ENCODE results near the gene PLXNA2.

DNA sequence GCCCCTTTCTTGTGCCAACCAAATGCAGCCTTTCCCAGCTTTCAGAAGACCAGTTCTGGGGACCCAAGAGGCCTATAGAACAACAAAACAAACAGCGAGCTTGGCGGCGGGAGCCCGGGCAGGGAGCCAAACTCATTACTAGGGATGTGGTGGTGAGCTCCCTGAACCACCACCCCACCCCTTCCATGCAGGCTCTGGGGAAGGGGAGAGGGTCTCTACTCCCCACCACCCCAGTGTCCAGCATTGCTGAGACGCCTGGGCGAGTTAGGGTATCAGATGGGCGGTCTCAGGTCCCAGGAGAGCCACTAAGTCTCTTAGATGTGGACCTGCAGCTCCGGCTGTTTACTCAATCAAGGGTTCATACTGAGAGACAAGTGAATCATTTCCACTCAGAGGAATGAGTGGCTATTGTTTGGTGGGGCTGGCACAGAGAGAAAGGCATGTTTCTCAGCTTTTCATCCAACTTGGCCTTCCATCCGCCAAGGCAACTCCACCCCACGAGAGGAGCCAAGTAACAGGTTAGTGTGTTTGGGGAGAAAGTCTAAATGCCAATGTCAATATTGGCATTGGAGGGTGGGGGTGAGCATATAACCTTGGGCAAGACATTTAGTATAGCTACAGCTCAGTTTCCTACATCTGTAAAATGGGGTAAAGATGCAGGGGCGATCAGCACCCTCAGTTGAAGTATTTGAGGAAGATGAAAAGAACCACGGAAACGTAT lies 40.9 kb downstream of the PLXNA2 start:
- TF ChIP-seq, protein P1, sequence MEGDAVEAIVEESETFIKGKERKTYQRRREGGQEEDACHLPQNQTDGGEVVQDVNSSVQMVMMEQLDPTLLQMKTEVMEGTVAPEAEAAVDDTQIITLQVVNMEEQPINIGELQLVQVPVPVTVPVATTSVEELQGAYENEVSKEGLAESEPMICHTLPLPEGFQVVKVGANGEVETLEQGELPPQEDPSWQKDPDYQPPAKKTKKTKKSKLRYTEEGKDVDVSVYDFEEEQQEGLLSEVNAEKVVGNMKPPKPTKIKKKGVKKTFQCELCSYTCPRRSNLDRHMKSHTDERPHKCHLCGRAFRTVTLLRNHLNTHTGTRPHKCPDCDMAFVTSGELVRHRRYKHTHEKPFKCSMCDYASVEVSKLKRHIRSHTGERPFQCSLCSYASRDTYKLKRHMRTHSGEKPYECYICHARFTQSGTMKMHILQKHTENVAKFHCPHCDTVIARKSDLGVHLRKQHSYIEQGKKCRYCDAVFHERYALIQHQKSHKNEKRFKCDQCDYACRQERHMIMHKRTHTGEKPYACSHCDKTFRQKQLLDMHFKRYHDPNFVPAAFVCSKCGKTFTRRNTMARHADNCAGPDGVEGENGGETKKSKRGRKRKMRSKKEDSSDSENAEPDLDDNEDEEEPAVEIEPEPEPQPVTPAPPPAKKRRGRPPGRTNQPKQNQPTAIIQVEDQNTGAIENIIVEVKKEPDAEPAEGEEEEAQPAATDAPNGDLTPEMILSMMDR (IDR thresholded peaks at IDR 0.05; ENCODE audit: borderline replicate concordance, extremely low read depth, low read length, poor library complexity, severe bottlenecking), result no peak
- no peak for TF ChIP-seq EZH2 (IDR thresholded peaks at IDR 0.05; ENCODE audit: borderline replicate concordance, low read depth, low read length, severe bottlenecking)
